PC-3 (cell line): Measurements from ENCODE around the gene KISS1R. TPM values are rescaled to one million over a fixed set of nuclear protein-coding genes. Genes with fewer than 3 reads are reported as not detected.

Experiments
- ATAC-seq: fragments of 200-7000 bp; cut with Tn5 transposase; 2 replicates; pipeline ENCODE4 v1.9.1; 2020; ENCODE audit warnings: mild to moderate bottlenecking, moderate library complexity
- BruUV-seq: library from RNA; stranded (reverse); fragments of 400-500 nt; replicated peaks from 2 replicates; lab custom pipeline; 2021; lab: Mats Ljungman, UMichigan
- CTCF ChIA-PET: fragments of 300-600 bp; sonication (Branson Sonifier 250); formaldehyde crosslinking; loops from one replicate; lab custom pipeline; 2022; ENCODE audit warnings: antibody characterized with exemption; lab: Charles Lee
- POLR2A ChIA-PET: fragments of 300-600 bp; sonication (Branson Sonifier 250); formaldehyde crosslinking; loops from one replicate; lab custom pipeline; 2022; ENCODE audit warnings: antibody characterized with exemption; ENCODE audit not compliant: unreplicated experiment; lab: Charles Lee
- DNase-seq: peaks from one replicate; pipeline ENCODE4 v3.0.0-alpha.2; 2015
- H2AFZ ChIP-seq: fragments of 300-600 bp; sonication (generic); 2 replicates; pipeline ENCODE4 v1.6.0; 2016; ENCODE audit warnings: antibody characterized with exemption, low read length
- H3F3A ChIP-seq: fragments of 300-600 bp; sonication (generic); one replicate; pipeline ENCODE4 v1.6.0; 2017; ENCODE audit warnings: antibody characterized with exemption, low read length, control low read depth, mild to moderate bottlenecking; ENCODE audit not compliant: unreplicated experiment
- H3K27ac ChIP-seq: fragments of 300-600 bp; sonication (generic); 2 replicates; pipeline ENCODE4 v1.5.1; 2016; ENCODE audit warnings: mild to moderate bottlenecking, low read length
- H3K27me3 ChIP-seq: fragments of 300-600 bp; sonication (generic); 2 replicates; pipeline ENCODE4 v1.6.1; 2016; ENCODE audit warnings: low read length, mixed read lengths
- H3K36me3 ChIP-seq: fragments of 300-600 bp; sonication (generic); 2 replicates; pipeline ENCODE4 v1.6.1; 2016; ENCODE audit warnings: low read depth, mixed run types, low read length, mixed read lengths
- H3K4me1 ChIP-seq: fragments of 300-600 bp; sonication (generic); 2 replicates; pipeline ENCODE4 v1.5.1; 2016; ENCODE audit warnings: low read length; ENCODE audit not compliant: insufficient read depth
- H3K4me2 ChIP-seq: fragments of 300-600 bp; sonication (generic); 2 replicates; pipeline ENCODE4 v1.6.0; 2016; ENCODE audit warnings: low read length
- H3K4me3 ChIP-seq: fragments of 300-600 bp; sonication (generic); 2 replicates; pipeline ENCODE4 v1.5.1; 2016; ENCODE audit warnings: mild to moderate bottlenecking, low read length, mixed read lengths
- H3K79me2 ChIP-seq: fragments of 300-600 bp; sonication (generic); 2 replicates; pipeline ENCODE4 v1.6.1; 2017; ENCODE audit warnings: low read length, mixed read lengths
- H3K9ac ChIP-seq: fragments of 300-600 bp; sonication (generic); 2 replicates; pipeline ENCODE4 v1.6.0; 2016; ENCODE audit warnings: mild to moderate bottlenecking, low read length
- H3K9me2 ChIP-seq: fragments of 300-600 bp; sonication (generic); replicated peaks from 2 replicates; pipeline ENCODE4 v1.6.1; 2016; ENCODE audit warnings: mixed run types, low read length, mixed read lengths
- H3K9me3 ChIP-seq: fragments of 300-600 bp; sonication (generic); 2 replicates; pipeline ENCODE4 v1.6.1; 2016; ENCODE audit warnings: low read length, mixed read lengths
- H4K20me1 ChIP-seq: fragments of 300-600 bp; sonication (generic); 2 replicates; pipeline ENCODE4 v1.6.1; 2016; ENCODE audit warnings: low read length, mixed read lengths
- CTCF ChIP-seq: fragments of 300-600 bp; sonication (generic); conservative IDR thresholded peaks from 2 replicates; pipeline ENCODE4 v1.5.1; 2017; ENCODE audit warnings: antibody characterized with exemption, low read depth, mild to moderate bottlenecking, low read length
- EZH2 ChIP-seq: fragments of 300-600 bp; sonication (generic); IDR thresholded peaks from one replicate; pipeline ENCODE4 v1.6.1; 2017; ENCODE audit warnings: antibody characterized with exemption, mild to moderate bottlenecking, low read length; ENCODE audit not compliant: unreplicated experiment
- EZH2phosphoT487 ChIP-seq: fragments of 300-600 bp; sonication (generic); IDR thresholded peaks from 2 replicates; pipeline ENCODE4 v1.6.1; 2018; ENCODE audit warnings: mild to moderate bottlenecking, antibody characterized with exemption, low read length, borderline replicate concordance
- intact Hi-C: fragments of 100-400 bp; cut with micrococcal nuclease; formaldehyde crosslinking; loops from 2 replicates; pipeline ENCODE4 v1.9.0; 2023
- total RNA-seq: library from RNA; depleted of rRNA; stranded (reverse); fragments of >200 nt; gene quantifications from 2 replicates; pipeline ENCODE4 v1.2.3, GENCODE V29; 2014

Gene KISS1R
- total RNA-seq, 1 experiment from 2014 or later = 3.9 TPM

- Histone ChIP-seq H3K27ac (no peak overlapping the region), H3K4me1 (peaks cover 9% of the 10 kb centered on the region; the same call in 1 of the 2 replicates), H3K36me3 (no peaks in the 10 kb centered on the region; the same call in 1 of the 2 replicates), H3K79me2 (peaks cover 15% of the 10 kb centered on the region), H2AFZ (no peak overlapping the region), H3K9me2 (no peaks in the 10 kb centered on the region), H4K20me1 (no peaks in the 10 kb centered on the region), H3F3A (no peaks in the 10 kb centered on the region), H3K27me3 (no peaks in the 10 kb centered on the region), H3K9me3 (no peaks in the 10 kb centered on the region), H3K4me2 (no peak overlapping the region), H3K9ac (no peak overlapping the region), H3K4me3 (no peak overlapping the region)
- intact Hi-C loops = no loop called here
- BruUV-seq = no TSS peak
- POLR2A ChIA-PET = no interaction called here
- CTCF ChIA-PET = no interaction called here
- TF ChIP-seq EZH2phosphoT487 (no peak), CTCF (no peak), EZH2 (no peak)
- ATAC-seq (no peak), DNase-seq (no peak)
Measured at GRCh38 chr19:887599-887998, 29.5 kb upstream of the KISS1R start.

- Histone ChIP-seq H3K9me2 (no peaks in the 10 kb centered on the region), H3K9ac (no peak overlapping the region), H2AFZ (no peak overlapping the region), H3K4me2 (no peak overlapping the region), H3K79me2 (peaks cover 15% of the 10 kb centered on the region), H3K4me3 (no peak overlapping the region), H3K4me1 (peaks cover 8% of the 10 kb centered on the region; the same call in 1 of the 2 replicates), H3K9me3 (no peaks in the 10 kb centered on the region), H3F3A (peaks cover 2% of the 10 kb centered on the region), H3K36me3 (no peaks in the 10 kb centered on the region; the same call in 1 of the 2 replicates), H3K27ac (no peak overlapping the region), H4K20me1 (no peaks in the 10 kb centered on the region), H3K27me3 (no peaks in the 10 kb centered on the region)
- DNase-seq (no peak), ATAC-seq (no peak)
- POLR2A ChIA-PET = no interaction called here
- CTCF ChIA-PET = no interaction called here
- no TSS peak for BruUV-seq
- intact Hi-C loops = no loop called here
- no peak for TF ChIP-seq EZH2phosphoT487
- TF ChIP-seq CTCF = no peak
- TF ChIP-seq EZH2 = no peak
Measured at GRCh38 chr19:888581-889385, 28.4 kb upstream of the KISS1R start.

- no peak for TF ChIP-seq EZH2phosphoT487
- no peak for TF ChIP-seq CTCF
- no peak for TF ChIP-seq EZH2
- POLR2A ChIA-PET = no interaction called here
- ATAC-seq (no peak), DNase-seq (no peak)
- H3F3A ChIP-seq = peaks cover 3% of the 10 kb centered on the region
- no peaks in the 10 kb centered on the region for H3K27me3 ChIP-seq
- no peak overlapping the region for H3K4me3 ChIP-seq
- no TSS peak for BruUV-seq
- CTCF ChIA-PET = no interaction called here
- H2AFZ ChIP-seq = no peak overlapping the region
- H3K4me1 ChIP-seq = no peaks in the 10 kb centered on the region
- no peaks in the 10 kb centered on the region for H3K9me3 ChIP-seq
- H3K4me2 ChIP-seq = no peak overlapping the region
- no peaks in the 10 kb centered on the region for H4K20me1 ChIP-seq
- intact Hi-C loops = no loop called here
- no peak overlapping the region for H3K27ac ChIP-seq
- no peaks in the 10 kb centered on the region; the same call in 1 of the 2 replicates for H3K36me3 ChIP-seq
- H3K79me2 ChIP-seq = peaks cover 15% of the 10 kb centered on the region
- H3K9ac ChIP-seq = no peak overlapping the region
- no peaks in the 10 kb centered on the region for H3K9me2 ChIP-seq
Measured at GRCh38 chr19:889662-890295, 27.4 kb upstream of the KISS1R start.
